Activated CD4-positive, alpha-beta T cell treated with anti-CD3 and anti-CD28 coated beads for 36 hours (primary cell): ENCODE results near the gene ENPP6. TPM values are rescaled to one million over a fixed set of nuclear protein-coding genes. Genes with fewer than 3 reads are reported as not detected.

Experiments used
- ATAC-seq: fragments of 200-7000 bp; cut with Tn5 transposase; one replicate; pipeline ENCODE4 v1.10.0; 2021; ENCODE audit warnings: mild to moderate bottlenecking, moderate library complexity
- CTCF ChIA-PET: fragments of 350-600 bp; sonication (Branson Sonifier 250); formaldehyde crosslinking; loops from one replicate; lab custom pipeline; 2021; ENCODE audit warnings: antibody characterized with exemption; lab: Charles Lee
- POLR2A ChIA-PET: fragments of 350-600 bp; sonication (Branson Sonifier 250); formaldehyde crosslinking; loops from one replicate; lab custom pipeline; 2021; ENCODE audit warnings: antibody characterized with exemption, inconsistent platforms; lab: Charles Lee
- DNase-seq: peaks from one replicate; pipeline ENCODE4 v3.0.0-alpha.2; 2020
- H3K27ac Mint-ChIP-seq: one replicate; pipeline ENCODE4 v1.8.0; 2021; ENCODE audit warnings: mixed read lengths
- H3K27me3 Mint-ChIP-seq: one replicate; pipeline ENCODE4 v1.8.0; 2021; ENCODE audit warnings: mixed read lengths
- H3K36me3 Mint-ChIP-seq: one replicate; pipeline ENCODE4 v1.8.0; 2021; ENCODE audit warnings: low read depth, mixed read lengths
- H3K4me1 Mint-ChIP-seq: one replicate; pipeline ENCODE4 v1.8.0; 2021; ENCODE audit warnings: mixed read lengths
- H3K4me3 Mint-ChIP-seq: one replicate; pipeline ENCODE4 v1.8.0; 2021; ENCODE audit warnings: mild to moderate bottlenecking, moderate library complexity, mixed read lengths
- H3K9me3 Mint-ChIP-seq: one replicate; pipeline ENCODE4 v1.8.0; 2021; ENCODE audit warnings: low read depth, mixed read lengths
- intact Hi-C, 2 experiments: fragments of 100-400 bp; cut with DNase I in 1 of 2; cut with micrococcal nuclease in 1 of 2; formaldehyde crosslinking; loops; one replicate each; pipeline versions ENCODE4 v1.14.2 to v1.15.1; 2022 to 2024; cut with DNase I, micrococcal nuclease
- total RNA-seq, 2 experiments: library from RNA; stranded (reverse); gene quantifications; one replicate each; pipeline ENCODE4 v1.2.3, GENCODE V29; 2021

Gene ENPP6
- total RNA-seq, 2 experiments from 2014 or later, result 0.05 TPM; not detected in 1

DNA sequence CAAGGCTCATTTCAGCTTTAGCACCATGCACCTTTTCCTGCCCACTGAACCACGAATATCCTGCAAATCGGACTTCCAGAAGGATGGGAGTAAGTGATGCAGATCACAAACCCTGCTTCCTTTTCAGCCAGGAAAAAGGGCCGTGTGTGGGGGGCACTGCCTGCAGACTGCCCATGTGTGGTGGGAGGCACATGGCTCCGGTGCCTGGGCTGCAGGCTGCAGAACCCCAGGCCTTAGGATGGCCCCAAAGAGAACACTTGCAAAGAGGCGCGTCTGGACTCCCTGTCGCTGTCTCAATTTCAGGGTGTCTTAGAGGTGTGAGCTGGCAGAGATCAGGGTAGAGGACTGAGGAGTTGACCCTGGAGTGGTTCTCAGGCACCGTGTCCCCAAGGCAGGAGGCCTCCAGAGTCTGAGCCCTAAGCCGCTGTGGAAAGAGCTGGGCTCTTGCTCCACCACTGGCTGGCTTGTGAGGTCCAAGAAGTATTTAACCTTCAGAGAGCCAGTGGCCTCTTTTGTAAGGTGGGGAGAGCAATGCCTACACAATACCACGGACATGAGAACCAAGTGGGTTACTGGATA, 97.0 kb downstream of the ENPP6 start:
- Mint-ChIP-seq H3K27ac (no peak overlapping the region), H3K4me1 (no peaks in the 10 kb centered on the region), H3K9me3 (no peaks in the 10 kb centered on the region), H3K36me3 (no peaks in the 10 kb centered on the region), H3K4me3 (no peak overlapping the region), H3K27me3 (peaks cover 11% of the 10 kb centered on the region)
- no peak for DNase-seq
- ChIA-PET POLR2A (no interaction called here), CTCF (interaction anchor here (0.6 kb wide), 1 partner anchor 105 kb away, joined by 4 read pairs; no protein-coding TSS in a partner anchor)
- intact Hi-C loops, result no loop called here
- ATAC-seq, result no peak

DNA sequence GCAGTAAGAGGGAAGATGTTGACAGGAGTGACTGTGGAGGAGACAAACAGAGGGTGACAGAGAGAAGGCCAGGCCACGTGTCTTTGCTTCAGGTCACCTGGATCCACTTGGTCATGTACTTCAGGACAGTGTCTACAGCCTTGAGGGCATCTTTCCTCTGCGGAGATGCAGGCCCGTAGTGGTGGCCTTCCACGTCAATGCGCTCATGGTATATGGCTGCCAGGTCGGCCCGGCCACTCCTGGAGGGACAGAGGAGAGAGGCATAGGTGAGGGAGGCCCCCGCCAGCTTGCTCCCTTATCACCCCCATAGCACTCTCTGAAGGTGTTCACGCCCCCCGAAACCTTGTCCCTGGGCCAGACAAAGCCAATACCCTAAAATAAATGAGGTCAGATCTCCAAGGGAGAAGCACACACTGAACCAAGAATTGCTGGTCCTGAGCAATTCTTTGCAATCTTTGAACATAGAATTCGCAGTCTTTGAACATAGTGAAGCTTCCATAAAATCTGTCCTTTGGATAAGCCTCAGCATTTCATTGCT, 99.9 kb downstream of the ENPP6 start:
- POLR2A ChIA-PET, result no interaction called here
- Mint-ChIP-seq H3K36me3 (no peaks in the 10 kb centered on the region), H3K27ac (no peak overlapping the region), H3K4me3 (no peak overlapping the region), H3K9me3 (no peaks in the 10 kb centered on the region), H3K4me1 (no peaks in the 10 kb centered on the region), H3K27me3 (peaks cover 5% of the 10 kb centered on the region)
- ATAC-seq (no peak), DNase-seq (no peak)
- CTCF ChIA-PET, result interaction anchor here (0.6 kb wide), 1 partner anchor 288 kb away, joined by 3 read pairs; no protein-coding TSS in a partner anchor
- intact Hi-C loops, result no loop called here

DNA sequence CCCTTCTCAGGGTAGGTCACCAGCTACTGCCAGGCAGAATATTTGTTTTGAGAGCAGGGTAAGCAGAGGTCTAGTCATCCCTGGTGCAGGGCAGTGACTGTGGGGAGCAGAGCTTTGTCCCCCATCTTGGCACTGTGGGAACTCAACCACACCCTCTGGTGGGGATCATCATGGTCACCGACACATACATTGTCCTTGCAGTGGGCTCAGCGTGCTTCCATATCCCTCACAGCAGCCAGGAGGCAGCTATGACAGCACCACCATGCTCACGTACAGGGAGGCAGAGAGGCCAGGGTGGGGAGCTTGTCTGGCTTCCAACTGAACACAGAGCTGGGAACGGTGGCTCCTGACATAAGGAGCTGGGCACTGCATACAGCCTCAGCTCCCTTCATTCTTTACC, 102.3 kb downstream of the ENPP6 start:
- no peak for ATAC-seq
- POLR2A ChIA-PET, result no interaction called here
- no peak overlapping the region for H3K4me3 Mint-ChIP-seq

DNA sequence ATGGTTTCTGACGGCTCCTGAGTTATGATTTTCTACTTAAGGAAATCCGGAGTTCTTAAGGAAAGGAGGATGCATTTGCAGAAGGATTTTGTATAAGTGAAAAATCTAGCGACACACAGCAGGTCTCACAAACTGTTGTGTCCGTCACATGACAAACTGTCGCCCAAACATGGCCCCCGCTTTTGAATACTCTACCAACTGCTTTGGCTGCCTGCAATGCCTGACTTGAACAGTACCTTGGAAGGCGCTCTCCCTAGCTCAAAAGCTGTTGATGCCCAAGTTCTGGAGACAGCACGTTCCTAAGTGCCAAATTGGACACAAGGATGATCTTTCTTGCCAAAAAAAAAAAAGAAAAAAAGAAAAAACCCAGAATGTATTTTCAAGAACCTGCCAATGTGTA, 103.2 kb downstream of the ENPP6 start:
- Mint-ChIP-seq H3K4me3 (no peak overlapping the region), H3K27me3 (peaks cover 8% of the 10 kb centered on the region), H3K27ac (no peak overlapping the region), H3K36me3 (no peaks in the 10 kb centered on the region), H3K4me1 (no peaks in the 10 kb centered on the region), H3K9me3 (no peaks in the 10 kb centered on the region)
- ATAC-seq, result no peak
- CTCF ChIA-PET, result interaction anchor here (0.7 kb wide), 1 partner anchor 557 kb away, joined by 3 read pairs; no protein-coding TSS in a partner anchor
- intact Hi-C loops, result no loop called here
- DNase-seq, result no peak
- POLR2A ChIA-PET, result no interaction called here

More for the DNA sequence above, 102.3 kb downstream of the ENPP6 start:
- intact Hi-C loops, result no loop called here
- H3K4me1 Mint-ChIP-seq, result no peaks in the 10 kb centered on the region
- peaks cover 10% of the 10 kb centered on the region for H3K27me3 Mint-ChIP-seq
- no peak overlapping the region for H3K27ac Mint-ChIP-seq
- no peak for DNase-seq
- no peaks in the 10 kb centered on the region for H3K36me3 Mint-ChIP-seq
- no peaks in the 10 kb centered on the region for H3K9me3 Mint-ChIP-seq
- CTCF ChIA-PET, result no interaction called here

DNA sequence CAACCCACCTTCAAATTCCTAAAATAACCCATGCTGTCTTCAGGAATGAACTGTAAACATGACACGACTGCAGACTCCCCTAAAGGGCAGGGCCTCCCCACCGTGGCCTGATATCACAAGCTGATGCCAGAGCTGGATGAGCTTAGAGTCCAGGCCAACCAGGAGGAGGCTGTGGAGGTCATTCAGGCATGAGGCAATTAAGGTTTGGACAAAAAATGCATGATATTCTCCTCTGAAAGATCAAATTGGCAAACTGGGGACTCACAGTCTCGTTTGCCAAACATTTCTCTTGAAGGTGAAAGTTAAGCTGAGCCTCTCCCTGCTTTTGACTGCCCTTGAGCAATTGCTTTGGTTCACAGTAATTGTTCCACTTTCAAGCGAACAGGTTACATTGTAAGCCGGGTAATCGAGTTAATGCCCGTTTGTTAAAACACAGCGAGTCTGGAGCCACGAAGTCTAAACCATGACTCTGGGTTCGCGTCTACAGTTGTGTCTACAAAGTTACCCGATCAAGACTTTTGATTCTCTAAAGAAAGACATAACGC, 105.6 kb downstream of the ENPP6 start:
- no peaks in the 10 kb centered on the region for H3K9me3 Mint-ChIP-seq
- intact Hi-C loops, result no loop called here

DNA sequence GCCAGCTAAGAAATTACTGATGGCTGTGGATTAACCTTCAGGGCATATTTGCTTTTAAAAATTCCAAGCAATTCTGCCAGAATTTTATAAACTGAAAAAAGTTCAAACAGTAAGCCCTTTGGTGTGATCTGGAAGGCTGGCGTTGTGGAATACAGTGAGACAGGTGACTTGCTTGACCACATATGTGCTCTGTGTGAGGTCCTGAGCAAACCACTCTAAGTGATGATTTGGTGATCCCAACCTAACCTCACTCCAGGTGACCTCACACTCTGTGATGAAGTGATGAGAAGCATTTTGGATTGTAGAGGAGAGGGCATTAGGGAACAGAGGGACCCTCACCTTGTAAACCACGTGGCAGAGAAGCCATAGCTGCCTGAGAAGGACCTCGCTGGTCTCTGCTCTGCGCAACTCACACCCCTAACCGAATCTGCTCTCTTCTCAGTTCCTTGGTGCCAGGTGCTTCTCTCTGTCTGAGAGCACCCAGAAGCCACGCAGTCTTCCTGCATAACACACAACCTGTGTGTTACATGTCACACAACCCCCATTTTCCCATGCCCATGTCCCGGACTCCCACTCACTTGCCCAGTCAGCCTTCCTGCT, 106.3 kb downstream of the ENPP6 start:
- intact Hi-C loops, result no loop called here
- Mint-ChIP-seq H3K27ac (no peak overlapping the region), H3K4me1 (no peaks in the 10 kb centered on the region), H3K9me3 (no peaks in the 10 kb centered on the region), H3K27me3 (peaks cover 16% of the 10 kb centered on the region), H3K4me3 (no peak overlapping the region), H3K36me3 (no peaks in the 10 kb centered on the region)
- POLR2A ChIA-PET, result interaction anchor here (0.7 kb wide), 1 partner anchor 32 kb away, joined by 4 read pairs; no protein-coding TSS in a partner anchor
- CTCF ChIA-PET, result interaction anchor here (2.3 kb wide), 1 partner anchor 11 kb away, joined by 6 read pairs; no protein-coding TSS in a partner anchor
- no peak for ATAC-seq
- no peak for DNase-seq

More for the DNA sequence above, 105.6 kb downstream of the ENPP6 start:
- ATAC-seq, result no peak
- ChIA-PET POLR2A (interaction anchor here (0.7 kb wide), 1 partner anchor 31 kb away, joined by 4 read pairs; no protein-coding TSS in a partner anchor), CTCF (interaction anchor here (2.3 kb wide), 1 partner anchor 12 kb away, joined by 6 read pairs; no protein-coding TSS in a partner anchor)
- Mint-ChIP-seq H3K27ac (no peak overlapping the region), H3K27me3 (peaks cover 12% of the 10 kb centered on the region), H3K36me3 (no peaks in the 10 kb centered on the region), H3K4me1 (no peaks in the 10 kb centered on the region), H3K4me3 (no peak overlapping the region)
- DNase-seq, result no peak

DNA sequence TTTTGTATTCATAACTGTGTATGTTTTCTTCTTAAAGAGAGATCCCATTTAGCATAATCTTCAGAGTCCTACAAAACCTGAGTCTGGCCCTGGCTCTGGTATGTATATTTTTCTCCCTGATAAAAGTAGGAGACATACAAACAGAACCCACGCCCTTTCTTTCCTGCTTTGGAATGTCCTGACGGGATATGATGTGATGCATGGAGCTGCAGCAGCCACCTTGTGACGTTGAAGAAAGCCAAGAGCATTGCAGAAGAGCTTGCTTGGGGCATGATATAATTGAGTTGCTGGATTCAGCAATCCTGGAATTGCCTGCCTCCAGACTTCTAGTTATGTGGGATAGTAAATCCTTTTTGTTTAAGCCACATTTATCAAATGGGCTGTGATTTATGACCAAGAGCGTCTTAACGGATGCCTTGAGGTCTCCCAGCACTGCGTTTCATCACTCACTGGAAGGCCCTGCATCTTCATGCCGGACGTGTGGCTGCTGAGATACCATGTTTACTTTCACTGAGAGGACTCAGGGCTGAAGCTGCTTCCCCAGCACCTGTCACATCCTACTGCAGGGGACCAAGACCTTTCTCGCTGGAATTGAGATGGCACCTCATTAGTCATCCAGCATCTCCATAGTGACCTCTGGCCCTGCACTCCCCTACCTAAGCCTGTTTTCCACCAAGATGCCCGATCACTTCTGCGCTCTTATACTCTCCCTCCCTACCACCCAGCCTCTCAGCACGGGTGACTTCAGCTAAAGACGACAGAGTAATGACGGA, 107.0 kb downstream of the ENPP6 start:
- Mint-ChIP-seq H3K4me1 (no peaks in the 10 kb centered on the region), H3K27ac (no peak overlapping the region), H3K4me3 (no peak overlapping the region), H3K27me3 (peaks cover 17% of the 10 kb centered on the region), H3K9me3 (no peaks in the 10 kb centered on the region), H3K36me3 (no peaks in the 10 kb centered on the region)
- intact Hi-C loops, result no loop called here
- POLR2A ChIA-PET, result no interaction called here
- CTCF ChIA-PET, result interaction anchor here (2.3 kb wide), 1 partner anchor 11 kb away, joined by 6 read pairs; no protein-coding TSS in a partner anchor
- DNase-seq (no peak), ATAC-seq (no peak)

DNA sequence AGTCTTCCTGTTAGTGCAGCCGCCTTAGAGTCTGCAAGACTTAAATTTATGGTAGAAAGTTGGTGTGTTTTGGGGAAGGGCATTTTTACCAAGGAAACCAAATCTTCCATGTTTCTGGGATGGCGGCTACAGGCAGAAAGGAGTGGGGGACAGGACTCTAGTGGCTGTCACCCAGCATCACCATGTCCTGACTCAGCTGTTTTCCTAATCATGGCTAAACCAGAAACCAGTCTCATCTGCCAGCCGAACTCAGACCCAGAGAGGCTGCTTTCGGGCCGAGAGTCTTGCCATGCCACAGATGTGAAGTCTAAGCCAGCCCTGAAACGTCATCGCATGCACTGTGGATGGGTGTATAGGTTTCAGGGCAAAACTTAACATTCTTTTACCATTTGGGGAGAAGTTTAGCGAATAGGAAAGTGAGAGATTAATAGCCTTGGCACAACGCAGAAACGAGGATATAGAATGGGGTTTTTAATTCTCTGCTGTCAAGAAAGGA, 109.6 kb downstream of the ENPP6 start:
- intact Hi-C loops, result no loop called here
- CTCF ChIA-PET, result no interaction called here
- Mint-ChIP-seq H3K9me3 (no peaks in the 10 kb centered on the region), H3K36me3 (no peaks in the 10 kb centered on the region), H3K4me3 (no peak overlapping the region), H3K27me3 (peaks cover 13% of the 10 kb centered on the region), H3K27ac (no peak overlapping the region), H3K4me1 (no peaks in the 10 kb centered on the region)
- DNase-seq (no peak), ATAC-seq (no peak)
- POLR2A ChIA-PET, result no interaction called here

DNA sequence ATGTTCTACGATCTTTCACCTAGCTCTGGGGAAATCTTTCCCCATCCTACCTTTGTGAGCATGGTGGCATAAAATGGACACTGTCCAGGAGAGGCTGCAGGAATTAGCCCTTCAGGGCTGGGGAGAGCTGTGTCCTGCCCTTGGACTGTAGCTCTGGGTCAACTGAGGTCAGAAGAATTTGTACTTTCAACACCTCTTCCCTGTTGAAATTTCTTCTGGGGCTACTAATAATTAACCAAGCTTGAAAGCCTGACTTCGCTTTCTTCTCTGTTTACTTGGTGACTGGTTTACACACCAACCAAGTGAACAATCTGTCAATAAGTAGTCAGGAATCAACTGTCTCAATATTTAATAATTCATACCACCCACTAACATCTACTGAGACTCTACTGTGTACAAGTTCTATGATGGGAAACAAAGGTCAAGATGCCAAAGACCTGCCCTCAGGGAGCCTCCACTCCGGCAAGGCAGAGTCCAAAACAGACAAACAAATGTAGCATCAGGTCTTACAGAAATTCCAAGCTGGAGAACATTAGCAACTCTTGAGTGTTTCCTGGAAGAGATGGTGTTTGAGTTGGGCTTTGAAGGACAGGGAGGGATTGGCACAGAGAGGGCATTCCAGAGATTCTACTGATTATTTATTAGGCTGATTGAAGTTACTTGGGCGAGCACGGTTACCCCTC, 113.1 kb downstream of the ENPP6 start:
- ATAC-seq (no peak), DNase-seq (no peak)
- intact Hi-C loops, result no loop called here
- H3K4me1 Mint-ChIP-seq, result no peaks in the 10 kb centered on the region
- ChIA-PET CTCF (interaction anchor here (0.6 kb wide), 2 partner anchors 269 to 1871 kb away, joined by 3 to 7 read pairs; no protein-coding TSS in a partner anchor), POLR2A (no interaction called here)
- H3K27me3 Mint-ChIP-seq, result peaks cover 9% of the 10 kb centered on the region
- no peak overlapping the region for H3K4me3 Mint-ChIP-seq
- H3K27ac Mint-ChIP-seq, result no peak overlapping the region
- H3K9me3 Mint-ChIP-seq, result no peaks in the 10 kb centered on the region
- no peaks in the 10 kb centered on the region for H3K36me3 Mint-ChIP-seq

DNA sequence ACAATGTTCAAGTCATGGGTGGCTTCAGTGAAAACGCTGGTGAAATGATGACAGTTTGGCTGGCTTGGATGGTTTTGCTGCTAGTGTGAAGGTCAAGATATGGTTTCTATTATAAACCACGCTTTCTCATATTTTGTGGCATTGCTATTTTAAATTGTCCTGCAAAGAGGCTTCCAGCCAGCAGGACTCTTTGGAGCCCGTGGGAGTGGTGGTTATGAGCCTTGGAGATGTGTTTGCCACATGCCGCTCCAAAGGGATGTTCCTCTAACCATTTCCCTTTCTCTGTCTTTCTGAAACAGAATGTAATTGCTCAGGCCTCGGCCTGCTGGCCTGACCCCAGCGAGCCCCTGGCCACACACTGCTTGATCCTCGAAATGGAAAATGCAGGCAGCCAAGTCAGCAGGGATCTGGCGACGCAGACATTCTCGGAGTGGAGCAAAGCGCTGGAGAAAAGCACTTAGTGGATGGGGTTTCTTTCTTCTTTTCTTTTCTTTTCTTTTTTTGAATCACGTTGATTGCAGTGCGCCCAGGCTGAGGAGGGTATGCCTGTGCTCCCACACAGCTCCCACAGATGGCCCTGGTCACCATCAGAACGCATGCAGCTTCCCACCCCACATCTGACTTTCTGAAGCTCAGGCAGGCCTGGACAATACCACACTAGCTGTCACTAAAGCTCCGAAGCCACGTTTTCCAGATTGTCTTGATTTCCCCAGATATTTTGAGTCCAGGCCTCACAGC, 114.0 kb downstream of the ENPP6 start:
- CTCF ChIA-PET, result interaction anchor here (0.6 kb wide), 2 partner anchors 268 to 1872 kb away, joined by 3 to 7 read pairs; no protein-coding TSS in a partner anchor
- no peaks in the 10 kb centered on the region for H3K4me1 Mint-ChIP-seq
- H3K27ac Mint-ChIP-seq, result no peak overlapping the region
- H3K36me3 Mint-ChIP-seq, result no peaks in the 10 kb centered on the region
- no peaks in the 10 kb centered on the region for H3K9me3 Mint-ChIP-seq
- peaks cover 9% of the 10 kb centered on the region for H3K27me3 Mint-ChIP-seq
- ATAC-seq (no peak), DNase-seq (no peak)
- intact Hi-C loops, result no loop called here
- H3K4me3 Mint-ChIP-seq, result no peak overlapping the region
- POLR2A ChIA-PET, result interaction anchor here (0.5 kb wide), 1 partner anchor 50 kb away, joined by 3 read pairs; no protein-coding TSS in a partner anchor
